IPS-15b (cell line): ENCODE measurements around the gene DCDC2.
"Not testable (repeated sequence)": the region's sequence is repeated elsewhere in the genome, so short reads cannot be mapped to it uniquely, and the experiment has no call there.

Source experiments
- H3K27me3 ChIP-seq: one replicate; pipeline ENCODE4 v1.6.1; 2013; ENCODE audit warnings: low read length; ENCODE audit not compliant: control insufficient read depth, insufficient read depth
- H3K36me3 ChIP-seq: one replicate; pipeline ENCODE4 v1.6.1; 2013; ENCODE audit warnings: low read length; ENCODE audit not compliant: control insufficient read depth, insufficient read depth
- H3K4me1 ChIP-seq: one replicate; pipeline ENCODE4 v1.6.1; 2013; ENCODE audit warnings: mild to moderate bottlenecking, low read length; ENCODE audit not compliant: control insufficient read depth, insufficient read depth
- H3K4me3 ChIP-seq: one replicate; pipeline ENCODE4 v1.5.1; 2013; ENCODE audit warnings: low read depth, low read length
- H3K9ac ChIP-seq: one replicate; pipeline ENCODE4 v1.6.1; 2013; ENCODE audit warnings: low read depth, mild to moderate bottlenecking, low read length
- H3K9me3 ChIP-seq: one replicate; pipeline ENCODE4 v1.6.1; 2013; ENCODE audit warnings: mild to moderate bottlenecking, low read length; ENCODE audit not compliant: control insufficient read depth, insufficient read depth

The DCDC2 gene

GRCh38 chr6:24226541-24226940, 131.3 kb downstream of the DCDC2 start:
- Histone ChIP-seq H3K9ac (no peak overlapping the region), H3K4me3 (no peak overlapping the region), H3K27me3 (no peaks in the 10 kb centered on the region), H3K36me3 (no peaks in the 10 kb centered on the region), H3K9me3 (no peaks in the 10 kb centered on the region), H3K4me1 (peaks cover 10% of the 10 kb centered on the region)

- Histone ChIP-seq H3K4me1 (peaks cover 10% of the 10 kb centered on the region), H3K9me3 (no peaks in the 10 kb centered on the region), H3K9ac (no peak overlapping the region), H3K27me3 (no peaks in the 10 kb centered on the region), H3K36me3 (no peaks in the 10 kb centered on the region), H3K4me3 (no peak overlapping the region)
Measured at GRCh38 chr6:24225838-24226237, 132.0 kb downstream of the DCDC2 start.

- H3K36me3 ChIP-seq = no peaks in the 10 kb centered on the region
- H3K4me1 ChIP-seq = peaks cover 6% of the 10 kb centered on the region
- no peak overlapping the region for H3K9ac ChIP-seq
- H3K27me3 ChIP-seq = no peaks in the 10 kb centered on the region
- H3K4me3 ChIP-seq = no peak overlapping the region
- H3K9me3 ChIP-seq = no peaks in the 10 kb centered on the region
Measured at GRCh38 chr6:24223115-24223919, 134.5 kb downstream of the DCDC2 start.

GRCh38 chr6:24219670-24220069, 138.2 kb downstream of the DCDC2 start:
- Histone ChIP-seq H3K36me3 (no peaks in the 10 kb centered on the region), H3K9me3 (no peaks in the 10 kb centered on the region), H3K4me3 (no peak overlapping the region), H3K27me3 (no peaks in the 10 kb centered on the region), H3K4me1 (no peaks in the 10 kb centered on the region), H3K9ac (no peak overlapping the region)

- no peaks in the 10 kb centered on the region for H3K9me3 ChIP-seq
- no peak overlapping the region for H3K9ac ChIP-seq
- no peaks in the 10 kb centered on the region for H3K27me3 ChIP-seq
- no peak overlapping the region for H3K4me3 ChIP-seq
- no peaks in the 10 kb centered on the region for H3K4me1 ChIP-seq
- H3K36me3 ChIP-seq = no peaks in the 10 kb centered on the region
Measured at GRCh38 chr6:24214984-24215383, 142.9 kb downstream of the DCDC2 start.

GRCh38 chr6:24207413-24207812, 150.4 kb downstream of the DCDC2 start:
- no peaks in the 10 kb centered on the region for H3K4me1 ChIP-seq
- H3K27me3 ChIP-seq = no peaks in the 10 kb centered on the region
- H3K4me3 ChIP-seq = no peak overlapping the region
- no peaks in the 10 kb centered on the region for H3K36me3 ChIP-seq
- no peak overlapping the region for H3K9ac ChIP-seq
- H3K9me3 ChIP-seq = no peaks in the 10 kb centered on the region

- Histone ChIP-seq H3K27me3 (no peaks in the 10 kb centered on the region), H3K4me1 (no peaks in the 10 kb centered on the region), H3K9ac (no peak overlapping the region), H3K9me3 (no peaks in the 10 kb centered on the region), H3K4me3 (no peak overlapping the region), H3K36me3 (no peaks in the 10 kb centered on the region)
Measured at GRCh38 chr6:24205020-24205492, 152.8 kb downstream of the DCDC2 start.

- H3K4me3 ChIP-seq, H3K9me3 ChIP-seq, H3K4me1 ChIP-seq, H3K27me3 ChIP-seq, H3K9ac ChIP-seq, H3K36me3 ChIP-seq: not testable (repeated sequence)
Measured at GRCh38 chr6:24204113-24204512, 153.7 kb downstream of the DCDC2 start.

GRCh38 chr6:24197892-24198291, 160.0 kb downstream of the DCDC2 start:
- Histone ChIP-seq H3K4me1 (no peaks in the 10 kb centered on the region), H3K27me3 (no peaks in the 10 kb centered on the region), H3K36me3 (no peaks in the 10 kb centered on the region), H3K9ac (no peak overlapping the region), H3K4me3 (no peak overlapping the region), H3K9me3 (no peaks in the 10 kb centered on the region)

GRCh38 chr6:24195836-24196597, 161.8 kb downstream of the DCDC2 start:
- Histone ChIP-seq H3K4me1 (no peaks in the 10 kb centered on the region), H3K27me3 (no peaks in the 10 kb centered on the region), H3K4me3 (no peak overlapping the region), H3K9ac (no peak overlapping the region), H3K9me3 (no peaks in the 10 kb centered on the region), H3K36me3 (no peaks in the 10 kb centered on the region)

- Histone ChIP-seq H3K36me3 (no peaks in the 10 kb centered on the region), H3K4me3 (no peak overlapping the region), H3K9me3 (no peaks in the 10 kb centered on the region), H3K27me3 (no peaks in the 10 kb centered on the region), H3K9ac (no peak overlapping the region), H3K4me1 (no peaks in the 10 kb centered on the region)
Measured at GRCh38 chr6:24194978-24195700, 162.7 kb downstream of the DCDC2 start.
